Measurements from ENCODE around the gene NPNT.

Gene NPNT

GRCh38 chr4:105998171-105999063, 103.1 kb downstream of the NPNT start:
- H3K27me3 ChIP-seq (ENCODE audit: control insufficient read depth, insufficient read depth, low read length) = no peaks in the 10 kb centered on the region
- peak overlapping the region; percentile 23 for H3K4me2 ChIP-seq (ENCODE audit: low read length)
- no peaks in the 10 kb centered on the region for H3K9me3 ChIP-seq (replicated peaks; ENCODE audit: low read length)
- no peak overlapping the region for H3K9ac ChIP-seq (ENCODE audit: low read depth, low read length)
- H3K36me3 ChIP-seq (ENCODE audit: insufficient read depth, low read length) = no peaks in the 10 kb centered on the region
- no peaks in the 10 kb centered on the region for H3K4me1 ChIP-seq (ENCODE audit: control insufficient read depth, insufficient read depth, low read length)
- H3K4me3 ChIP-seq (ENCODE audit: low read length) = no peak overlapping the region

DNA sequence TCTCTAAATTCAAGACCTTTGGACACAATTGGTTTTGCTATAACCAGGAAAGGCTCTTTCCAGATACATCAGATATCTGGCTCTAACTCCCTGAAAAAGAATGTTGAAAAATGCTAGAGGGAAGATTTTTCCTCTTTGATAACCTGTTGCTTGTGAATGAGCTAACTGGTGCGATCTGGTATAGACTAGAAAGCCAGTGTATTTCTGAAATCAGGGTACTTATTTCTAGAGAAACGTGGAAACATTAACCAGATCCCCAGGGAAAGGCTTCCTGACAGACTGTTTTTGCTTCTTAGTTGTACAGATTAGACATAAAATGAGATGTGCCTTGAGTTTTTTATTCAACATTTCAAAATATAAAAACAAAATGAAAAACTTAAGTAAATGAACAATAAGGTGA, 107.7 kb downstream of the NPNT start:
- Histone ChIP-seq H3K27me3 (ENCODE audit: control insufficient read depth, insufficient read depth, low read length) (no peaks in the 10 kb centered on the region), H3K4me1 (ENCODE audit: control insufficient read depth, insufficient read depth, low read length) (no peaks in the 10 kb centered on the region), H3K4me3 (ENCODE audit: low read length) (no peak overlapping the region), H3K36me3 (ENCODE audit: insufficient read depth, low read length) (no peaks in the 10 kb centered on the region), H3K9ac (ENCODE audit: low read depth, low read length) (no peak overlapping the region), H3K4me2 (ENCODE audit: low read length) (no peak overlapping the region), H3K9me3 (replicated peaks; ENCODE audit: low read length) (no peaks in the 10 kb centered on the region)

- H3K27me3 ChIP-seq (ENCODE audit: control insufficient read depth, insufficient read depth, low read length) = no peaks in the 10 kb centered on the region
- no peak overlapping the region for H3K9ac ChIP-seq (ENCODE audit: low read depth, low read length)
- no peaks in the 10 kb centered on the region for H3K9me3 ChIP-seq (replicated peaks; ENCODE audit: low read length)
- H3K4me3 ChIP-seq (ENCODE audit: low read length) = no peak overlapping the region
- H3K36me3 ChIP-seq (ENCODE audit: insufficient read depth, low read length) = no peaks in the 10 kb centered on the region
- no peaks in the 10 kb centered on the region for H3K4me1 ChIP-seq (ENCODE audit: control insufficient read depth, insufficient read depth, low read length)
- no peak overlapping the region for H3K4me2 ChIP-seq (ENCODE audit: low read length)
These were observed 115.5 kb downstream of the NPNT start for GRCh38 chr4:106010761-106011160.

DNA sequence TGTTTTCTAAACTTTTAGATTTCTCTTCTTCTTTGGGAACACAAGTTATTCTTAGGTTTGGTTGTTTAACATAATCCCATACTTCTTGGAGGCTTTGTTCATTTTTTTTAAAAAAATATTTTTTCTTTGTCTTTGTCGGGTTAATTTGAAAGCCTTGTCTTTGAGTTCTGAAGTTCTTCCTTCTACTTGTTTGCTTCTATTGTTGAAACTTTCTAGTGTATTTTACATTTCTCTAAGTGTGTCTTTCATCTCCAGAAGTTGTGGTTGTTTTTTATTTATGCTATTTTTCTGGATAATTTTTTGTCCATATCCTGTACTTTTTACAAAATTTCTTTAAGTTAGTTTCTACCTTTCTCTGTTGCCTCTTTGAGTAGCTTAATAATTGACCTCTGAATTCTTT, 116.1 kb downstream of the NPNT start:
- no peaks in the 10 kb centered on the region for H3K9me3 ChIP-seq (replicated peaks; ENCODE audit: low read length)
- no peak overlapping the region for H3K4me2 ChIP-seq (ENCODE audit: low read length)
- H3K4me1 ChIP-seq (ENCODE audit: control insufficient read depth, insufficient read depth, low read length) = no peaks in the 10 kb centered on the region
- H3K36me3 ChIP-seq (ENCODE audit: insufficient read depth, low read length) = no peaks in the 10 kb centered on the region
- H3K27me3 ChIP-seq (ENCODE audit: control insufficient read depth, insufficient read depth, low read length) = no peaks in the 10 kb centered on the region
- no peak overlapping the region for H3K4me3 ChIP-seq (ENCODE audit: low read length)
- H3K9ac ChIP-seq (ENCODE audit: low read depth, low read length) = no peak overlapping the region

- Histone ChIP-seq H3K9me3 (replicated peaks; ENCODE audit: low read length) (no peaks in the 10 kb centered on the region), H3K9ac (ENCODE audit: low read depth, low read length) (no peak overlapping the region), H3K27me3 (ENCODE audit: control insufficient read depth, insufficient read depth, low read length) (no peaks in the 10 kb centered on the region), H3K36me3 (ENCODE audit: insufficient read depth, low read length) (no peaks in the 10 kb centered on the region), H3K4me3 (ENCODE audit: low read length) (no peak overlapping the region), H3K4me2 (ENCODE audit: low read length) (no peak overlapping the region), H3K4me1 (ENCODE audit: control insufficient read depth, insufficient read depth, low read length) (peaks cover 10% of the 10 kb centered on the region)
These were observed 122.7 kb downstream of the NPNT start for GRCh38 chr4:106017975-106018374.

DNA sequence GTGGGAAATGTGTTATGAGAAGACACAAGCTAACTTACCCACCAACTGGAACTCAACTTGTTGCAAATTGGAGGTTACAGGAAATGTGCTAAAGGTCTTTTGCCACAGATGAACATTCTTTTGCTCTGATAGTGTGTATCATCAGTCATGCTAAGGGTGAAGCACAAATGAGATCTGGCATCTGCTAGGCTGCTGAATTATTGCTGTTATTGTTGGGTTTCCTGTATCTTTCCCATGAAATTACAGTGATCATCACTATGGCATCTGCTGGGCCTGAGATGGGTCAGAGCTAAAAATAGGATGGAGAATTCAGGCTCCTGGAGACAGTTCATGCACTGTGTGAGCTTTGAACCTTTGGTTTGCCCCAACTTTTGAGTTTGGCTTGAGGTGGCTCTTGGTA, 124.5 kb downstream of the NPNT start:
- H3K36me3 ChIP-seq (ENCODE audit: insufficient read depth, low read length) = no peaks in the 10 kb centered on the region
- H3K4me2 ChIP-seq (ENCODE audit: low read length) = no peak overlapping the region
- peak overlapping the region; percentile 21 for H3K9ac ChIP-seq (ENCODE audit: low read depth, low read length)
- peaks cover 10% of the 10 kb centered on the region for H3K4me1 ChIP-seq (ENCODE audit: control insufficient read depth, insufficient read depth, low read length)
- no peaks in the 10 kb centered on the region for H3K9me3 ChIP-seq (replicated peaks; ENCODE audit: low read length)
- no peak overlapping the region for H3K4me3 ChIP-seq (ENCODE audit: low read length)
- H3K27me3 ChIP-seq (ENCODE audit: control insufficient read depth, insufficient read depth, low read length) = no peaks in the 10 kb centered on the region

Data from skeletal muscle satellite cell (primary cell).